HG02852 (cell line): ENCODE data around the gene MS4A18.
A peak's percentile ranks its signal among the peaks of the same experiment; 100 is the strongest.

Source experiments
- ATAC-seq: cut with Tn5 transposase; IDR thresholded peaks from one replicate; pipeline ENCODE4 v1.9.1; 2021; ENCODE audit warnings: mild to moderate bottlenecking, moderate library complexity; ENCODE audit not compliant: unreplicated experiment

The MS4A18 gene

GRCh38 chr11:60764879-60765278, 40.4 kb downstream of the MS4A18 start:
- ATAC-seq = peak; percentile 38

DNA sequence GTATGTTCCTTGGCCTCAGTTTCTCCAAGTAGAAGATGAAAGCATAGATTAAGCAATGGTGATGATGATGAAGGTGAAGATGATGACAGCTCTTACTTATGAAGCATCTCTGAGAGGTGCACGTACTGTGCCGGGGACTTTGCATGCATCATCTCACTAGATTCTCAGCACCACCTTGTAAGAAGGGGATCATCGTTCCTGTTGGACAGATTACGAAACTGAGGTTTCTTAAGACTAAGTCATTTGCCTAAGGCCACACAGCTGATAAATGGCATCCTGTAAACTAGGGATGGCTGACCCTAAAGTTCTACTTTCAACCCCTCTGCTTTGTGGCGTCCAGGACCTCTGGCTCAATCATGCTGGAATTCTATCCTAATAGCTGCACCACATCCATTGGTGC, 40.8 kb downstream of the MS4A18 start:
- no peak for ATAC-seq

DNA sequence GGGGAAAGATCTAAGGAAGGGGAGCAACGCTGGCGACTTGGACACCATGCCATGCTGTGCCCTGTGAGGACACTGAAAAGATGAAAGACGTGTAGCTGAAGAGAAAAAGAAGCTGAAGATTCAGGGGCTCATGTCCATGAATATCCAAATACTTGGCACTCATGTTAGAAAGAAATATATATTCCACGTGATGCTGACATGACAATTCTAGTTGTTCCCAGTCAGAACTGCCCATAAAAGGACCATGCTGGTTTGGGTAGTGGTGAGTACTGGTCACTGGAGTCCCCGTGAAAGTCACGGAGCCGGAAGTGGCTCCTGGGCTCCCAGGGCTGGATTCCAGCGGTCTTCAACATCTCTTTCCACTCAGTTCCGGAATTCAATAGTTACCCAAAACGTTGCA, 42.0 kb downstream of the MS4A18 start:
- no peak for ATAC-seq

DNA sequence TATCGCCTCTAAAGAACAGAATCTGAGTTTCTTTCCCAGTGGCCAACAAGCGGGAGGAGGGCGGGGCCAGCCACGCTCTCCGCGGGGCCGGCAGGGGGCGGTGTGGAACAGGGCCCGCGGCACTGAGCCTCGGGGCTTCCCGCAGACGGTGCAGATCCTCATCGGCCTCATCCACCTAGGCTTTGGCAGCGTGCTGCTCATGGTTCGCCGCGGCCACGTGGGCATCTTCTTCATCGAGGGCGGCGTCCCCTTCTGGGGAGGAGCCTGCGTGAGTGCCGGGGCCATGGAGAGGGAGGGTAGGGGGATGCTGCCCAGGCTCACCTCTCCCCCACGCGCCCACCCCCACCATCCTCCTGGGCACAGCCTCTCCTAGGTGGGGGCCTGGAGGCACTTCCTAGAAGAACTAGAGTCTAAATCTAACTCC, 42.9 kb downstream of the MS4A18 start:
- ATAC-seq = no peak

DNA sequence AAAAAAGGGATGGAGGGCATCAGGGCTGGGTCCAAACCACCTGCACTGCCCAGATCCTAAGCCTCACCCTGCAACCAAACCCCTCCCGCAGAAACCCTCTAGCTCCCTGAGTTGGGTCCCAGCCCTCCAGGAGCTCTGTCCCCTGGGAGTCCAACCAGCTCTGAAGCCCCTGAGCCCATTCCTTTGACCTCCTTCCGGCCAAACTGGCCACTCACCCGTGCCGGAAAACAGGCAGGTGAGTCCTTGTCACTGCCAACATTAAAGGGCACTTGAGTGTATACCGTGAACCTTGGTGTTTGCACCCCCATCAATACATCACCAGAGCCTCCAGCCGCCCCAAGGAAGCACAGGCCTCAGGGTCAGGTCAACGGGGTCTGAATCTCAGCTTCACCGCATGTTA, 43.7 kb downstream of the MS4A18 start:
- ATAC-seq = no peak

DNA sequence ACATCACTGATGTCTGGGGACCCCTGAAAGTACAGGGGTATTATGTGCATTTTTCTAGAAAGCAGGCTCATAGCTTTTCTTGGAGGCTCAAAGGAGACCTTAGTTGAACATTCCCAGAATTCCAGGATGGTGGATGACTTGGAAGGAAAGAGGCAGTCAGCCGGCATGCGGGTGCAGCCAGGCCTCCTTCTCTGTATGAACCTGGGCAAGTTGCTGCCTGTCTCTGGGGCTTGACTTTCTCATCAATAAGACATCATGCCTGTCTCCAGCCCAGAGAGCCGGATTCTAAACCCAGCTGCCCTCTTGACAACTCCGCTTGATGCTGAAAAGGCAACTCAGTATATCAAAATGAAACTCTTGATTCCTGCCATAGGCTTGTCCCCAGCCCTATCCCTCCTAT, 44.8 kb downstream of the MS4A18 start:
- ATAC-seq = no peak

- ATAC-seq = no peak
These were observed 45.3 kb downstream of the MS4A18 start for GRCh38 chr11:60769811-60770210.

GRCh38 chr11:60771146-60771545, 46.6 kb downstream of the MS4A18 start:
- ATAC-seq = no peak

DNA sequence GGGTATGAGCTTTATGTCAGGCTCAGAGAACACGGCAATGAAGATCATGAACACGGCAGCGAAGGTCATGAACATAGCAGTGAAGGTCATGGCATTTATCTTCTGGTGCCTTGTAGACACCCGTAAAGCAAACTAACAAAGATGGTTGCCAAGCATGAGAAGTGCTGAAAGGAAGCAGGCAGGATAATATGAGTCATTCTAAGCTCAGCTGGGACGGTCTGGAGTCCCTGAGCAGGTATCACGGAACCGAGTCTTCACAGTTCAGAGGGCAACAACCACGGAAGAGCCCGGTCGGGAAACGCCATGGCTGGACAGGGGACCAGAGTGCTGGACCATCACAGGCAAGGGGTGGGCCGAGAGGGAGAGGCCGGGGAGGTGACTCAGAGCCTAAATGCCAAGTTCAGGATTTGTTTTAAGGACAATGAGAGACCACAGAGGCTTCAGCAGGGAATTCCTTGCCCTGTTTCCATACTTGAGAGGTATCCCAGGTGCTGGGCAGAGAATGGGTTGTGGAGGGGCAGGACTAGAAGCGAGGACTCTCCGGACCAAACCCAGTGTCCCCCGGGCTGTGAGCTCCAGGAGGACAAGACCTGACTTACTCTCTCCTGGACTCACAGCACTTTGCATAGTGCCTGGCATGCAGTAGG, 47.5 kb downstream of the MS4A18 start:
- ATAC-seq = no peak

GRCh38 chr11:60772666-60773065, 48.1 kb downstream of the MS4A18 start:
- no peak for ATAC-seq

DNA sequence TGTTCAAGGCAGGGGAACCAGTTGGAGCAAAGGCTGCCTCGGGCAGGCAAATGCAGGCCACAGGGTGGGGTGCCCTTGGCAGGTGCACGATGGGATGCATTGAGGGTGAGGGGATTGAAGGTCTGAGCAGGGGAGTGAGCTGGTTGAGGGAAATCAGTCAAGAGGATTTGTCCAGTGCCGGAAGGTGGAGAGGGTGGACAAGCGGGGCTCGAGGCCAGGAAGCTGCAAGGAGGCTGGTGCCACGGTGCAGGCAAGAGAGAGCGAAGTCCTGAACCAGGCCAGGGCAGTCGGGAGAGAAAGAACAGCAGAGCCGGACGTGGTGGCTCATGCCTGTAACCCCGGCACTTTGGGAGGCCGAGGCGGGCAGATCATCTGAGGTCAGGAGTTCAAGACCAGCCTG, 50.2 kb downstream of the MS4A18 start:
- ATAC-seq = no peak

DNA sequence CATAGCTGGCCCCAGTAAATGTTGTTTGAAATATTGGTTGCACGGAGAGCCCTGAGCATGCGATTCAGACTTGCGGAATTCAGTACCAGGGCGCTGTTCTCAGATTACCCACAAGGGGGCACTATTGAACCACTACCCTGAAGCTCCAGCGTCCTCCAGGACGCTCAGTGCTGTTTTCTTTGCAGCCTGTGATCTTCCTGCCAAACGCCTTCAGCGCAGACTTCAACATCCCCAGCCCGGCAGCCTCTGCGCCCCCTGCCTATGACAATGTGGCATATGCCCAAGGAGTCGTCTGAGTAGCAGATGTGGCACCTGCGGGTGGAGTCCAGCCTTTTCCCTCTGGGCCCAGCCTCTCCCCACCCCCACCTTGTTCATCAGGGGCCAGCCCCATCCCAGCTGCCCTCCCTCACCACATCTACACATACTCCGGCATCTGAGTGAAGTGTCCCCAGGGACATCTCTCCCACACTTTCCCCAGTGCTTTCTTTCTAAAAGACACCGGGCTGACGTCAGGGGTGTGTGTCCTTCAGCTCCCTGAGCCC, 51.0 kb downstream of the MS4A18 start:
- peak; percentile 65 for ATAC-seq

- ATAC-seq = no peak
These were observed 51.6 kb downstream of the MS4A18 start for GRCh38 chr11:60776167-60776566.

DNA sequence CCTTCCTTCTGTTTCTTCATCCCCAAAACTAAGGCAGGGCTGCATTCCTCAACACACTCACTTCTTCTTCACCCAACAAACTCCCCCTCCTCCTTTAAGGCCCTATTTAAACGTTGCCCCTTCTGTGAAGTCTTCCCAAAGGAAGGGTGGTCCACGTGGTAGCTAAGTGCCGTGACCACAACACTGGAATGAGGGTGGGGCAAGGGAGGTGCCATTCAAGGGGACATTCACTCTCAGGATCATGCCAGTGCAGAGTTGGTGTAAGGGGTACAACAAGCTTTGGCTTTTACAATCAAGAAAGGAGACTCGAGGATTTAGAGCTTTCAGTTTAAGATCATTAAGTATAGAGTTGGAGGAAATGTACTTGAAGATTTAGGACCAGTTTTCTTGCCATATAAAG, 52.6 kb downstream of the MS4A18 start:
- ATAC-seq = no peak

DNA sequence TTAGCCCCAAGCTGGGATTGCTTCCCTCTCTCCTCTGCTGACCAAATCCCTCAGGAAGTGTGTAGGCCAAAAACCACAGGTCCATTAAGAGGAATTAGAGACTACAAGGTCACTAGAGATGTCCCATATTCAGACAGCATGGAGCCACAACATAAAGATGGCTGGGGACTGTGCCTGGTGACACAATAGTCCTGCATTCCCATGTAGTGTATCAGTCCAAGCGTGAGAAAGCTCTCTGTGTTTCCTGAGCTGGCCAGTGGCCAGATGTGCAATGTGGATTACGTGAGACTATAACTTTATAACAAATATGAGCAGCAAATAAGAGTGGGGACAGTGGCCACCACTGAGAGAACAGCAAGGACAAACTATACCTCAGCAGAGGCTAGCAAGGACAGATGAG, 53.1 kb downstream of the MS4A18 start:
- ATAC-seq = no peak

GRCh38 chr11:60780065-60780464, 55.5 kb downstream of the MS4A18 start:
- no peak for ATAC-seq

DNA sequence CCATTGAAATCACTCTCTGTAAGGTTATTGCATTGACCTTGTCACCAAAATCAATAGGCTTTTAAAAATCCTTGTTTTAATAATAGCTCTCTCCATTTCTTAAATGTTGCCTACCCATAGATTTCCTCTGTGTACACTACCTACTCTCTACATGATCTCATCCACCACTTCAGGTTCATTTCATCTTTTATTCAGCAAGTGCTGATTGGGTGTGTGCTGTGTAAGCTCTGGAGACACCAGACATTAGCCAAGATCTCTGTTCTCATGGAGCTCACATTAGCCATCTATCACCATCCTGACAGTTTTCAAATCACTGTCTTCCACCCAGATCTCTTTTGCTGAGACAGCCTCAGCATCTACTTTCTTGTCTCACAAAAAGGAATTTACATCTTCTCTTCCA, 56.3 kb downstream of the MS4A18 start:
- no peak for ATAC-seq

DNA sequence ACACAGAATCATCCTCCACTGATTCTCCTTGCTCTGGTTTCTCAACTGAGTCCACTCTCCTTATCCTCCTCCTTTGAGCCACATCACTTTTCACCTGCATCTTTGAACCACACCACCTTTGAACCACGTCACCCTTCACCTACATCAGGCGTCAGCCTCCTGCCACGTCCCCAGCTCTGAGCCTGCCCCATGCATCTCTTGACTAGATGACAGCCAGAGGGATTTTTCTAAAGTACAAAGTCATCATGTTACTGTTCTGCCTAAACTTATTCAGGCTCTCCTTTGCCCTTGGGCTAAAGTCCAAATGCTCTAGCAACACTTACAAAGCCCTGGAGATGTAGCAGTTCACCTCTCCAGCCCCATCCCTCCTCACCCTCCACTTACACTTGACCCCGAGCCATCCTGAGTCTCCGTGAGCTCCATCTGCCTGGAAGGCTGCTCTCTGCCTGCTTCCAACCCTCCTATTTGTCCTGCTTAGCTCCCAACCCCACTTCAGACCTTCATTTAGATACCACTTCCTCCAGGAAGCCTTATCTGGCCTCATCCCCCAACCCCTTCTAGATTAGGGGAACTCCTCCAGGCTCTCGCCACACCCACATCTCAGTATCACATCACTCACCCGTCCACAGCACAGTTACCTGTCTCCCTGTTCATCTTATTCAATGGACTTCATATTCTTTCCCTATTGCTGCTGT, 56.9 kb downstream of the MS4A18 start:
- no peak for ATAC-seq

- ATAC-seq = no peak
These were observed 57.4 kb downstream of the MS4A18 start for GRCh38 chr11:60781981-60782316.

GRCh38 chr11:60782393-60783140, 58.0 kb downstream of the MS4A18 start:
- no peak for ATAC-seq

DNA sequence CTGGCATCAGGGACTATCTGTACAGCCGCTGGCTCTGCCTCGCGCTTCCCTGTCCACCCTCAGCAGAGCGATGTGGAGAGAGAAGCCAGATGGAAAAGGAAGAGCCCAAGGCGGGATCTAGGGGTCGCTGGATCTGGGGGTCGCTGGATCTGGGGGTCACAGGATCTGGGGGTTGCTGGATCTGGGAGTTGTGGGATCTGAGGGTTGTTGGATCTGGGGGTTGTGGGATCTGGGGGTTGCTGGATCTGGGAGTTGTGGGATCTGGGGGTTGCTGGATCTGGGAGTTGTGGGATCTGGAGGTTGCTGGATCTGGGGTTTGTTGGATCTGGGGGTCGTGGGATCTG, 58.6 kb downstream of the MS4A18 start:
- no peak for ATAC-seq

- no peak for ATAC-seq
These were observed 59.4 kb downstream of the MS4A18 start for GRCh38 chr11:60783911-60784310.
